ENCODE data around the gene SRPRB. TPM values are rescaled to one million over a fixed set of nuclear protein-coding genes. Genes with fewer than 3 reads are reported as not detected.

Gene SRPRB
- total and polyA plus RNA-seq, 9 of the 15 experiments (the other 6 are each of a cell fraction or from before 2014, with no cell fraction given): 29.5 to 66.0 (median 41.4) TPM

DNA sequence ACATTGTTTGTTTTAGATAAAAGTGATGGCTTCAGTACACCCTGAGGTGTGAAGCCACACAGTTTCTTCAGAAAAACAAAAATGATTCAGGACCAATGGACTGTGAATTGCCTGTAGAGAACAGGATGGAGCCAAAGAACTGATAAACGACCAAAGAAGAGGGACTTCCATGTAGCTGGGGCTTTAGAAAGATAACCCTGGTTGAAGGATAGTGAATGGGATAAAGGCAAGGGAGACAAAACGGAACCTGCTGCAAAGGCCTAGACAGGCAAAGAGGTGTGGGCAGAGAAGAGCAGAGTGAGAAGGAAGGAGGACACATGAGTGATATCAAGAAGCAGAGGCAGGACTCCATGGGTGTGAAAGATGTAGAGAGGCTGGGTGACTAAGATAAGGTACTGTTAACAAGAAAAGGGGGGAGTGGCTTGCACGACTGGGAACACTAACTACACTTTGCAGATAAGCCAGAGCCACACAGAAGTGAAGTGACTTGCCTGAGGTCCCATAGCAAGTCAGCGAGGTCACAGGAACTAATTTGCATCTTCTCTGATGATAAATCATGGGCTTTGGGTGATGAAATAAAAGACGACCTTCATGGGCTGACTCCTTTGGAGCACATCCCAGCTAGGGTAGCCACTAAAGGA, 45.8 kb downstream of the SRPRB start (continued):
- TF ChIP-seq MAZ (CRISPR knock-in tag; conservative IDR thresholded peaks at IDR 0.05 in 1 of 2, IDR thresholded peaks at IDR 0.05 in 1 of 2) (peak in 1 of 2 experiments; percentile 55; a peak in 1 of 4 replicates), PTRF (tag; IDR thresholded peaks at IDR 0.05) (no peak), HEY1 (CRISPR knock-in tag; IDR thresholded peaks at IDR 0.05; ENCODE audit: borderline replicate concordance) (no peak), HDAC3 (IDR thresholded peaks at IDR 0.05; ENCODE audit: borderline replicate concordance, partially characterized antibody) (no peak), TAF9B (IDR thresholded peaks at IDR 0.05; ENCODE audit: partially characterized antibody) (no peak), NR4A1 (CRISPR knock-in tag; IDR thresholded peaks at IDR 0.05) (no peak), NR4A1 (tag; IDR thresholded peaks at IDR 0.05) (no peak), ZNF280A (IDR thresholded peaks at IDR 0.05; ENCODE audit: low read depth, partially characterized antibody) (no peak), BCLAF1 (IDR thresholded peaks at IDR 0.05; ENCODE audit: borderline replicate concordance in 1 of 2, control insufficient read depth in 1 of 2, low read depth in 2 of 2, low read length in 1 of 2) (no peak), SMAD1 (IDR thresholded peaks at IDR 0.05; ENCODE audit: low read depth, low read length, partially characterized antibody) (no peak), ZNF3 (CRISPR knock-in tag; IDR thresholded peaks at IDR 0.05) (no peak), PTBP1 (IDR thresholded peaks at IDR 0.05; ENCODE audit: low read depth, low read length) (no peak), SNRNP70 (optimal IDR thresholded peaks at IDR 0.05; ENCODE audit: low read depth, low read length) (no peak), ZNF511 (CRISPR knock-in tag; IDR thresholded peaks at IDR 0.05) (no peak), TSC22D4 (tag; IDR thresholded peaks at IDR 0.05) (no peak), DIDO1 (tag; IDR thresholded peaks at IDR 0.05; ENCODE audit: low read depth) (no peak)
- TF ChIP-seq, protein P1, sequence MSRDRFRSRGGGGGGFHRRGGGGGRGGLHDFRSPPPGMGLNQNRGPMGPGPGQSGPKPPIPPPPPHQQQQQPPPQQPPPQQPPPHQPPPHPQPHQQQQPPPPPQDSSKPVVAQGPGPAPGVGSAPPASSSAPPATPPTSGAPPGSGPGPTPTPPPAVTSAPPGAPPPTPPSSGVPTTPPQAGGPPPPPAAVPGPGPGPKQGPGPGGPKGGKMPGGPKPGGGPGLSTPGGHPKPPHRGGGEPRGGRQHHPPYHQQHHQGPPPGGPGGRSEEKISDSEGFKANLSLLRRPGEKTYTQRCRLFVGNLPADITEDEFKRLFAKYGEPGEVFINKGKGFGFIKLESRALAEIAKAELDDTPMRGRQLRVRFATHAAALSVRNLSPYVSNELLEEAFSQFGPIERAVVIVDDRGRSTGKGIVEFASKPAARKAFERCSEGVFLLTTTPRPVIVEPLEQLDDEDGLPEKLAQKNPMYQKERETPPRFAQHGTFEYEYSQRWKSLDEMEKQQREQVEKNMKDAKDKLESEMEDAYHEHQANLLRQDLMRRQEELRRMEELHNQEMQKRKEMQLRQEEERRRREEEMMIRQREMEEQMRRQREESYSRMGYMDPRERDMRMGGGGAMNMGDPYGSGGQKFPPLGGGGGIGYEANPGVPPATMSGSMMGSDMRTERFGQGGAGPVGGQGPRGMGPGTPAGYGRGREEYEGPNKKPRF (IDR thresholded peaks at IDR 0.05; ENCODE audit: low read depth, low read length): no peak
- TF ChIP-seq, protein P2, sequence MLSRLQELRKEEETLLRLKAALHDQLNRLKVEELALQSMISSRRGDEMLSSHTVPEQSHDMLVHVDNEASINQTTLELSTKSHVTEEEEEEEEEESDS (CRISPR knock-in tag; IDR thresholded peaks at IDR 0.05): no peak
